Trophoblast cell (in vitro differentiated cells and primary cell): ENCODE measurements around the gene CNN3.

Source experiments
- DNase-seq, 2 donors: peaks; one replicate each; pipeline ENCODE4 v3.0.0-alpha.2; 2016
- H2AFZ ChIP-seq: 2 replicates; pipeline ENCODE4 v1.6.1; 2013; ENCODE audit warnings: low read length, moderate library complexity, mild to moderate bottlenecking; ENCODE audit not compliant: insufficient read depth, poor library complexity
- H2AK5ac ChIP-seq: 2 replicates; pipeline ENCODE4 v1.6.1; 2013; ENCODE audit warnings: mild to moderate bottlenecking, low read length
- H2BK120ac ChIP-seq: 2 replicates; pipeline ENCODE4 v1.6.1; 2013; ENCODE audit warnings: low read length, mild to moderate bottlenecking, moderate library complexity; ENCODE audit not compliant: insufficient read depth, poor library complexity
- H2BK12ac ChIP-seq: 2 replicates; pipeline ENCODE4 v1.6.1; 2013; ENCODE audit warnings: mild to moderate bottlenecking, low read length, moderate library complexity
- H2BK5ac ChIP-seq: 2 replicates; pipeline ENCODE4 v1.6.1; 2013; ENCODE audit warnings: low read length, low read depth, moderate library complexity, mild to moderate bottlenecking; ENCODE audit not compliant: poor library complexity
- H3K14ac ChIP-seq: 2 replicates; pipeline ENCODE4 v1.6.1; 2013; ENCODE audit warnings: mild to moderate bottlenecking, low read length
- H3K18ac ChIP-seq: 2 replicates; pipeline ENCODE4 v1.6.1; 2013; ENCODE audit warnings: mild to moderate bottlenecking, low read length
- H3K23ac ChIP-seq: 2 replicates; pipeline ENCODE4 v1.6.1; 2013; ENCODE audit warnings: low read length
- H3K27ac ChIP-seq: 2 replicates; pipeline ENCODE4 v1.5.1; 2013; ENCODE audit warnings: low read depth, mild to moderate bottlenecking, inconsistent platforms, low read length, moderate library complexity
- H3K27me3 ChIP-seq: 2 replicates; pipeline ENCODE4 v1.6.1; 2013; ENCODE audit warnings: inconsistent platforms, mild to moderate bottlenecking, low read length, moderate library complexity; ENCODE audit not compliant: insufficient read depth
- H3K36me3 ChIP-seq, 2 experiments: 1 replicate in 1 of 2; 2 replicates in 1 of 2; pipeline ENCODE4 v1.6.1; 2013; ENCODE audit warnings: low read length in 2 of 2, mild to moderate bottlenecking in 2 of 2, moderate library complexity in 1 of 2; ENCODE audit not compliant: insufficient read depth in 2 of 2, control insufficient read depth in 1 of 2
- H3K4ac ChIP-seq: 2 replicates; pipeline ENCODE4 v1.6.1; 2013; ENCODE audit warnings: low read depth, mild to moderate bottlenecking, low read length, moderate library complexity
- H3K4me1 ChIP-seq, 2 experiments: 1 replicate in 1 of 2; 2 replicates in 1 of 2; pipeline ENCODE4 v1.6.1; 2013; ENCODE audit warnings: low read length in 2 of 2, mild to moderate bottlenecking in 2 of 2, moderate library complexity in 1 of 2; ENCODE audit not compliant: insufficient read depth in 2 of 2, control insufficient read depth in 1 of 2
- H3K4me2 ChIP-seq: 2 replicates; pipeline ENCODE4 v1.6.1; 2013; ENCODE audit warnings: inconsistent platforms, mild to moderate bottlenecking, low read length, moderate library complexity
- H3K4me3 ChIP-seq: 2 replicates; pipeline ENCODE4 v1.5.1; 2013; ENCODE audit warnings: mild to moderate bottlenecking, low read depth, low read length, inconsistent platforms
- H3K79me1 ChIP-seq: one replicate; pipeline ENCODE4 v1.6.1; 2013; ENCODE audit warnings: low read length
- H3K79me2 ChIP-seq: 2 replicates; pipeline ENCODE4 v1.6.1; 2013; ENCODE audit warnings: low read length, mild to moderate bottlenecking; ENCODE audit not compliant: control insufficient read depth, insufficient read depth, poor library complexity
- H3K9ac ChIP-seq: 2 replicates; pipeline ENCODE4 v1.6.1; 2013; ENCODE audit warnings: mild to moderate bottlenecking, low read length
- H3K9me3 ChIP-seq: 2 replicates; pipeline ENCODE4 v1.6.1; 2013; ENCODE audit warnings: low read depth, mild to moderate bottlenecking, control low read depth, inconsistent platforms, low read length; ENCODE audit not compliant: insufficient read depth
- H4K12ac ChIP-seq: 2 replicates; pipeline ENCODE4 v1.6.1; 2013; ENCODE audit warnings: low read depth, mild to moderate bottlenecking, low read length, moderate library complexity
- H4K8ac ChIP-seq: 2 replicates; pipeline ENCODE4 v1.6.1; 2013; ENCODE audit warnings: low read depth, mild to moderate bottlenecking, low read length, moderate library complexity
- H4K91ac ChIP-seq: one replicate; pipeline ENCODE4 v1.6.1; 2013; ENCODE audit warnings: low read depth, mild to moderate bottlenecking, low read length, moderate library complexity
- WGBS: extraction: QIAGEN DNeasy Blood & Tissue Kit; methylation state at CpG from one replicate; pipeline ENCODE4 v1.1.7; 2013; ENCODE audit warnings: missing lambda C conversion rate; ENCODE audit not compliant: insufficient read length, insufficient coverage; ENCODE audit errors: extremely low coverage; 5-methylcytosine and 5-hydroxymethylcytosine counted together

Gene CNN3

DNA sequence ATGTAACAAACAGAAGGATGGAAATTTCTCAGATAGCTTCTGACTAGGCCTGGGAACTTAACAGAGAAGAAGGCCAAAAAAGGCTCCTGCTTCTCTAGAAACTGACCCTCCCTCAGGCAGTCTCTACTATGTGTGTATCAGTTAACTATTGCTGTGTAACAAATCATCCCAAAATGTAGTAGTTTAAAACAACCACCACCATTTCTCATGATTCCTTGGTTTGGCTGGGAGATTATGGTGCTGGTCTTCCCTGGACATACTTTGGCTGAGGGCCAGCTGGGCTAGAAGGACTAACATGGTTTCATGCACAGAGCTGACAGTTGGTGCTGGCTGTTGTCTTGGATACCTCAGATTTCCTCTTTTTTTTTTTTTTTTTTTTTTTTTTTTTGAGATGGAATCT lies 26.2 kb upstream of the CNN3 start:
- no peaks in the 10 kb centered on the region for H3K27me3 ChIP-seq
- no peak overlapping the region for H2BK12ac ChIP-seq
- H3K4ac ChIP-seq: no peak overlapping the region
- H3K27ac ChIP-seq: no peak overlapping the region
- no peak overlapping the region for H4K91ac ChIP-seq
- no peaks in the 10 kb centered on the region for H3K9me3 ChIP-seq
- no peak overlapping the region for H3K18ac ChIP-seq
- no peaks in the 10 kb centered on the region for H3K79me2 ChIP-seq
- DNase-seq: no peak
- no peak overlapping the region for H3K9ac ChIP-seq
- no peak overlapping the region for H3K4me3 ChIP-seq
- no peak overlapping the region for H3K23ac ChIP-seq
- no peak overlapping the region for H2BK120ac ChIP-seq
- H3K4me1 ChIP-seq: peaks cover 15 to 22% of the 10 kb centered on the region in 2 experiments
- no peak overlapping the region for H3K14ac ChIP-seq
- H2AFZ ChIP-seq: no peak overlapping the region
- no peak overlapping the region for H3K4me2 ChIP-seq
- H4K8ac ChIP-seq: no peak overlapping the region
- H3K36me3 ChIP-seq: no peaks in the 10 kb centered on the region
- H3K79me1 ChIP-seq: peaks cover 4% of the 10 kb centered on the region
- no peak overlapping the region for H4K12ac ChIP-seq
- H2BK5ac ChIP-seq: peak overlapping the region; percentile 59
- no peak overlapping the region for H2AK5ac ChIP-seq

DNA sequence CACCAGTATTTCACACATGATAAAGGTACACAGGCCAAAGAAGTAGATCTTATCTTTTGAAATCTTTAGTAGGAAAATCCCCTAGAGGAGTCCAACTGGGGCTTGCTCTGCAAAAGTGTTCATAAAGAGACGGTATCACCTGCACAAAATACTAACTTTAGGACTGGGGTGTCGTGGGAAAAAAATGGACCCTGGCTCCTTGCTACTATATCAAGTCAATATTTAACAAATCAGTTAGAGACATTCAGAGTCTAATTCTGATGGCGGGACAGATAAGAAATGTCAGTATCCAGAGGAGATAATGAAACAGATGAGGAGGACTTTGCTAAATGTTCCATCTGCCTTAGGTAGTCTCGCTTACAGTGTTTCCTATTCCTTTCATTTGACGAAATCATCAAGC lies 25.6 kb upstream of the CNN3 start:
- no peak for DNase-seq
- no peak overlapping the region for H2BK12ac ChIP-seq
- H4K12ac ChIP-seq: no peak overlapping the region
- no peaks in the 10 kb centered on the region for H3K9me3 ChIP-seq
- no peak overlapping the region for H4K91ac ChIP-seq
- no peaks in the 10 kb centered on the region for H3K79me2 ChIP-seq
- H2BK120ac ChIP-seq: no peak overlapping the region
- no peak overlapping the region for H3K18ac ChIP-seq
- H3K9ac ChIP-seq: no peak overlapping the region
- peaks cover 15 to 22% of the 10 kb centered on the region in 2 experiments for H3K4me1 ChIP-seq
- H3K4ac ChIP-seq: no peak overlapping the region
- H3K36me3 ChIP-seq: no peaks in the 10 kb centered on the region
- H4K8ac ChIP-seq: no peak overlapping the region
- H2AK5ac ChIP-seq: no peak overlapping the region
- H2AFZ ChIP-seq: no peak overlapping the region
- H3K27me3 ChIP-seq: no peaks in the 10 kb centered on the region
- H3K4me3 ChIP-seq: no peak overlapping the region
- no peak overlapping the region for H3K27ac ChIP-seq
- no peak overlapping the region for H3K14ac ChIP-seq
- no peak overlapping the region for H3K23ac ChIP-seq
- no peak overlapping the region for H3K4me2 ChIP-seq
- peaks cover 4% of the 10 kb centered on the region for H3K79me1 ChIP-seq
- no CpG with 5 or more reads among the region's 5 CpGs for WGBS
- no peak overlapping the region for H2BK5ac ChIP-seq

DNA sequence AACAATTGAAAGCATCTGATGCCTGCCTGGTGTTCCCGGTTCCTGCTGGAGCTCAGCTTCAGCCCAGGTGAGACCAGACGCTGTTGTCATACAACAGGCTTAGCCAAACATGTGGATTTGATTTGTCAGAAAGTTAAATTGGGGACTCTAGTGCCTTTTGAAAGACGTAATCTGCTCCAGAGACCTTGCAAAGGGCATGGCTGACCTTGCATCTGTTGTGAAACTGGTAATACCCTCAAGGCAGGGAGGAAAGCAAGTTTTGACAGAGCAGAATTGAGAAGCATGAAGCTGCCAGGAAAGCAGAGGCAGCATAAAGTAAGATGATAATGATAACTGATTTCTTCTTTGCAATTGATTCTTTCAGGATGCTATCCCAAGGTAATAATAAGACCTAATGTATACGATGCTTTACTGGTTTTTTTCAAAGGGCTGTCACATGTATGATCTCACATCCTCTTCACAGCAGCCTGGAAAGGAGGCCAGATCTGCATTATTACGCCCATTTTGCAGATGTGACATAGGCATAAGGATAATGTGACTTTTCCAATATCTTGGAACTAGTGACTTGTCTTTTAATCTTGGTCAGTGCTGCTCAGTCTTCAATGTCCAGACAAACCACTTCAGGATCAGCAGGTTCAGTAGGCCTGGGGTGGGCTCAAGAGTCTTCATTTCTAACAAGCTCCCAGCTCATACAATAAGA lies 24.7 kb upstream of the CNN3 start:
- Histone ChIP-seq H3K23ac (no peak overlapping the region), H3K9me3 (no peaks in the 10 kb centered on the region), H4K8ac (no peak overlapping the region), H2BK120ac (no peak overlapping the region), H3K79me1 (peaks cover 4% of the 10 kb centered on the region), H2BK12ac (no peak overlapping the region), H2AK5ac (no peak overlapping the region), H3K36me3 (no peaks in the 10 kb centered on the region), H3K4ac (no peak overlapping the region), H3K4me3 (no peak overlapping the region), H4K91ac (no peak overlapping the region), H3K18ac (no peak overlapping the region), H4K12ac (no peak overlapping the region), H3K27ac (no peak overlapping the region), H3K4me2 (no peak overlapping the region), H3K27me3 (no peaks in the 10 kb centered on the region), H2BK5ac (no peak overlapping the region), H3K79me2 (no peaks in the 10 kb centered on the region), H3K9ac (no peak overlapping the region), H3K14ac (no peak overlapping the region), H3K4me1 (peaks cover 15 to 22% of the 10 kb centered on the region in 2 experiments), H2AFZ (no peak overlapping the region)
- DNase-seq: peak in 1 of 2 donors; percentile 38
- no CpG with 5 or more reads among the region's 5 CpGs for WGBS

DNA sequence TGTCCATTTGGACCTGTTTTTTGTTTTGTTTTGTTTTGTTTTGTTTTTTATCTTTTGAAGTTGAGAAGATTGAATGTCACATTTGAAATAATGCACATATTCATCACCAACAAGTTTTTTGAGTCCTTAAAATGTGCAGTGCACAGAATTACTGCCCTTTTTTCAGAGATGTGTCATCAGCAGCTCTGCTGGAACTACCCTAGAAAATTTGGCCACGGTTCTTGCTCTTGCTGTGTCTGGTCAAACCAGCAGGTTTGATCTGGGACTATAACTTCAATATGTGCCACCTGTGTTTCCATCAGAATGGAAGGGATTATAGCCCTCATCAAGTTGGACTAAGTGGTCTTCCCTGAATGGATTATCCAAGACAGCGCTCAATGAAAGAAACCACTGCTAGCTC lies 24.1 kb upstream of the CNN3 start:
- Histone ChIP-seq H3K4ac (no peak overlapping the region), H3K14ac (no peak overlapping the region), H3K4me1 (peaks cover 15 to 22% of the 10 kb centered on the region in 2 experiments), H2BK5ac (no peak overlapping the region), H3K23ac (no peak overlapping the region), H3K27me3 (no peaks in the 10 kb centered on the region), H2AK5ac (no peak overlapping the region), H3K9me3 (no peaks in the 10 kb centered on the region), H3K18ac (no peak overlapping the region), H4K91ac (no peak overlapping the region), H4K12ac (no peak overlapping the region), H4K8ac (no peak overlapping the region), H3K36me3 (no peaks in the 10 kb centered on the region), H3K79me1 (peaks cover 4% of the 10 kb centered on the region), H3K79me2 (no peaks in the 10 kb centered on the region), H2AFZ (no peak overlapping the region), H3K4me3 (no peak overlapping the region), H3K9ac (no peak overlapping the region), H2BK120ac (no peak overlapping the region), H3K4me2 (no peak overlapping the region), H3K27ac (no peak overlapping the region), H2BK12ac (no peak overlapping the region)
- DNase-seq: no peak
- no CpG with 5 or more reads among the region's 2 CpGs for WGBS
